Ovary (tissue), 9 donors: ENCODE measurements around the gene IFRD2. TPM values are rescaled to one million over a fixed set of nuclear protein-coding genes. Genes with fewer than 3 reads are reported as not detected.

Experiments
- DNase-seq, 5 donors: peaks; one replicate each; pipeline ENCODE4 v3.0.0-alpha.2; 2019 to 2020
- H3K27ac ChIP-seq, 2 donors: fragments of 200-600 bp; one replicate each; pipeline versions ENCODE4 v1.5.1 to v1.8.0; 2019 to 2022
- H3K27me3 ChIP-seq: fragments of 200-600 bp; one replicate; pipeline ENCODE4 v1.8.0; 2022
- H3K36me3 ChIP-seq: fragments of 200-600 bp; sonication (generic); one replicate; pipeline ENCODE4 v1.5.1; 2019
- H3K4me1 ChIP-seq: one replicate; pipeline ENCODE4 v1.8.1; 2013; ENCODE audit warnings: mild to moderate bottlenecking, moderate library complexity; ENCODE audit not compliant: insufficient read depth
- H3K4me3 ChIP-seq: fragments of 200-600 bp; sonication (generic); one replicate; pipeline ENCODE4 v1.5.1; 2017
- H3K9me3 ChIP-seq, 2 donors: fragments of 200-600 bp in 1 of 2; sonication (generic) in 1 of 2; one replicate each; pipeline versions ENCODE4 v1.5.1 to v1.8.1; 2013 to 2019; ENCODE audit warnings: mild to moderate bottlenecking in 1 of 2, moderate library complexity in 1 of 2
- CTCF ChIP-seq, 3 donors: fragments of 450-650 bp in 2 of 3; fragments of 200-600 bp in 1 of 3; IDR thresholded peaks; one replicate each; pipeline versions ENCODE4 v1.5.1 to v1.8.0; 2016 to 2022; ENCODE audit warnings: antibody characterized with exemption in 3 of 3, mild to moderate bottlenecking in 1 of 3
- EP300 ChIP-seq: sonication (generic); formaldehyde crosslinking; IDR thresholded peaks from one replicate; pipeline ENCODE4 v1.6.1; 2017; ENCODE audit warnings: antibody characterized with exemption
- POLR2A ChIP-seq: fragments of 450-650 bp; IDR thresholded peaks from one replicate; pipeline ENCODE4 v1.6.1; 2017; ENCODE audit warnings: antibody characterized with exemption, mild to moderate bottlenecking, moderate library complexity
- WGBS, 3 donors: extraction: QIAGEN DNeasy Blood & Tissue Kit in 1 of 3; methylation state at CpG; one replicate each; pipeline versions ENCODE4 v1.1.5 to v1.1.7; 2013 to 2017; 5-methylcytosine and 5-hydroxymethylcytosine counted together
- intact Hi-C, 4 donors: fragments of 100-400 bp; cut with DNase I; formaldehyde crosslinking; loops; one replicate each; pipeline versions ENCODE4 v1.11.0 to v1.15.1; 2022 to 2023
- polyA plus RNA-seq, 2 donors: library from polyadenylated mRNA; stranded (reverse); fragments of 200-250 nt in 1 of 2; fragments of 350-450 nt in 1 of 2; fragmentation: Illumina TruSeq in 1 of 2; extraction: RNeasy Lipid Tissue Mini Kit (QIAGEN cat#74804) in 1 of 2; gene quantifications; one replicate each; pipeline ENCODE4 v1.2.3, GENCODE V29; 2013 to 2014
- total RNA-seq, 7 donors: library from RNA; depleted of rRNA in 2 of 7; stranded (reverse); fragments of >200 nt in 2 of 7; fragmentation: NEBNext Ultra II Directional in 3 of 7; extraction: Animal tissue kit (Norgen Biotek cat#: 25700) in 3 of 7; gene quantifications; one replicate each; pipeline versions ENCODE4 v1.1.0 to v1.2.4, GENCODE V29; 2016 to 2023
- donor health status: DM: no; HTN: no; CAD: no; lungs with moderate emphysema.
- donor health status: DM: no; HTN: no; CAD: no.
- donor health status: Bipolar disorder and iron deficiency.
- donor health status: DM: yes; HTN: yes; CAD: no.
- donor health status: DM: no; HTN: no; CAD: no.
- donor health status: DM: yes; HTN: yes; CAD: no.

Gene IFRD2
- total and polyA plus RNA-seq, 9 donors: 14.5 to 76.9 (median 50.3) TPM

GRCh38 chr3:50239649-50240048, 52.6 kb downstream of the IFRD2 start:
- TF ChIP-seq EP300: no peak
- TF ChIP-seq POLR2A: no peak
- TF ChIP-seq CTCF (IDR thresholded peaks at IDR 0.05): no peak
- Histone ChIP-seq H3K9me3 (no peaks in the 10 kb centered on the region), H3K27me3 (no peaks in the 10 kb centered on the region), H3K4me3 (no peak overlapping the region), H3K27ac (no peak overlapping the region), H3K36me3 (no peaks in the 10 kb centered on the region), H3K4me1 (peaks cover 14% of the 10 kb centered on the region)
- no peak for DNase-seq
- 72 to 78% (median 73%) methylated on average over 4 of the region's 4 CpGs for WGBS, 3 donors
- intact Hi-C loops: no loop called here

GRCh38 chr3:50238549-50239026, 53.6 kb downstream of the IFRD2 start:
- H3K4me3 ChIP-seq: peak overlapping the region; percentile 69
- no peaks in the 10 kb centered on the region for H3K9me3 ChIP-seq
- TF ChIP-seq EP300 (no peak), POLR2A (no peak), CTCF (IDR thresholded peaks at IDR 0.05) (no peak)
- 59 to 68% (median 63%) methylated on average over 6 to 7 of the region's 7 CpGs for WGBS, 3 donors
- H3K27ac ChIP-seq: peak overlapping the region; percentile 71 to 80
- no peaks in the 10 kb centered on the region for H3K36me3 ChIP-seq
- intact Hi-C loops: no loop called here
- H3K4me1 ChIP-seq: peaks cover 14% of the 10 kb centered on the region
- H3K27me3 ChIP-seq: no peaks in the 10 kb centered on the region
- peak in 4 of 5 donors; percentile 66 to 68 (median 66) for DNase-seq

- peak; percentile 71 to 85 (median 74) for DNase-seq
- Histone ChIP-seq H3K4me1 (peaks cover 14% of the 10 kb centered on the region), H3K4me3 (peak overlapping the region; percentile 69), H3K9me3 (no peaks in the 10 kb centered on the region), H3K27ac (peak overlapping the region; percentile 71 to 80), H3K27me3 (no peaks in the 10 kb centered on the region), H3K36me3 (no peaks in the 10 kb centered on the region)
- 0 to 1% (median 0%) methylated on average over 28 to 31 of the region's 31 CpGs for WGBS, 3 donors
- TF ChIP-seq EP300: no peak
- TF ChIP-seq POLR2A: no peak
- no peak for TF ChIP-seq CTCF (IDR thresholded peaks at IDR 0.05)
- intact Hi-C loops: no loop called here
Measured at GRCh38 chr3:50237754-50238548, 54.3 kb downstream of the IFRD2 start.

Other genes starting within 250 kb of the IFRD2 start
- 100 to 1,000 TPM; 146 to 202 (median 165) TPM for gene RBM5, start 203.5 kb downstream of the IFRD2 start, total RNA-seq
- 100 to 1,000 TPM; 123 to 207 TPM for gene RBM5, start 203.5 kb downstream of the IFRD2 start, polyA plus RNA-seq
- 10 to 100 TPM in 2 of 7 donors, 1 to 10 TPM in 5; 1.9 to 31.5 (median 7.2) TPM for gene SEMA3F, start 137.1 kb downstream of the IFRD2 start, total RNA-seq
- gene SEMA3F, start 137.1 kb downstream of the IFRD2 start, polyA plus RNA-seq: 1 to 10 TPM; 3.5 to 8.3 TPM
- not detected for gene GNAT1, start 100.8 kb downstream of the IFRD2 start, total RNA-seq
- not detected for gene GNAT1, start 100.8 kb downstream of the IFRD2 start, polyA plus RNA-seq
- gene SLC38A3, start 87.2 kb downstream of the IFRD2 start, total RNA-seq: 10 to 100 TPM in 2 of 7 donors, 1 to 10 TPM in 5; 3.0 to 10.9 (median 8.3) TPM
- 1 to 10 TPM; 1.6 to 6.6 TPM for gene SLC38A3, start 87.2 kb downstream of the IFRD2 start, polyA plus RNA-seq
- gene GNAI2, start 56.2 kb downstream of the IFRD2 start, total RNA-seq: 100 to 1,000 TPM in 6 of 7 donors, 10 to 100 TPM in 1; 72.3 to 259 (median 212) TPM
- gene GNAI2, start 56.2 kb downstream of the IFRD2 start, polyA plus RNA-seq: 100 to 1,000 TPM; 189 to 309 TPM
- 100 to 1,000 TPM in 1 of 7 donors, 10 to 100 TPM in 6; 18.4 to 224 (median 51.9) TPM for gene SEMA3B, start 23.3 kb downstream of the IFRD2 start, total RNA-seq
- gene SEMA3B, start 23.3 kb downstream of the IFRD2 start, polyA plus RNA-seq: 10 to 100 TPM in 1 of 2 donors, 1 to 10 TPM in 1; 5.0 to 30.9 TPM
- 1 to 10 TPM in 2 of 7 donors, under 1 TPM in 3, not detected in 2; 0.42 to 1.4 (median 0.76) TPM for gene LSMEM2, start 13.3 kb downstream of the IFRD2 start, total RNA-seq
- gene LSMEM2, start 13.3 kb downstream of the IFRD2 start, polyA plus RNA-seq: 1 to 10 TPM in 1 of 2 donors, under 1 TPM in 1; 0.60 to 1.0 TPM
- 1 to 10 TPM in 6 of 7 donors, under 1 TPM in 1; 0.58 to 4.3 (median 2.0) TPM for gene HYAL3, start 7.0 kb upstream of the IFRD2 start, total RNA-seq
- gene HYAL3, start 7.0 kb upstream of the IFRD2 start, polyA plus RNA-seq: 1 to 10 TPM; 1.5 to 1.9 TPM
- 10 to 100 TPM in 6 of 7 donors, 1 to 10 TPM in 1; 9.7 to 15.7 (median 13.0) TPM for gene NAA80, start 7.0 kb upstream of the IFRD2 start, total RNA-seq
- gene NAA80, start 7.0 kb upstream of the IFRD2 start, polyA plus RNA-seq: 10 to 100 TPM in 1 of 2 donors, 1 to 10 TPM in 1; 2.6 to 11.2 TPM
- gene HYAL1, start 11.1 kb upstream of the IFRD2 start, total RNA-seq: 1 to 10 TPM; 1.8 to 9.3 (median 3.3) TPM
- 1 to 10 TPM; 3.6 to 4.4 TPM for gene HYAL1, start 11.1 kb upstream of the IFRD2 start, polyA plus RNA-seq
- gene HYAL2, start 30.3 kb upstream of the IFRD2 start, total RNA-seq: 10 to 100 TPM; 29.0 to 81.6 (median 41.2) TPM
- 10 to 100 TPM; 10.9 to 56.3 TPM for gene HYAL2, start 30.3 kb upstream of the IFRD2 start, polyA plus RNA-seq
- gene TUSC2, start 35.8 kb upstream of the IFRD2 start, total RNA-seq: 10 to 100 TPM; 19.4 to 26.4 (median 21.3) TPM
- gene TUSC2, start 35.8 kb upstream of the IFRD2 start, polyA plus RNA-seq: 10 to 100 TPM; 21.0 to 24.0 TPM
- gene RASSF1, start 48.4 kb upstream of the IFRD2 start, total RNA-seq: 10 to 100 TPM; 16.2 to 32.6 (median 25.5) TPM
- gene RASSF1, start 48.4 kb upstream of the IFRD2 start, polyA plus RNA-seq: 10 to 100 TPM; 12.5 to 27.4 TPM
- gene ZMYND10, start 53.3 kb upstream of the IFRD2 start, total RNA-seq: 10 to 100 TPM in 2 of 7 donors, 1 to 10 TPM in 5; 1.0 to 75.1 (median 3.4) TPM
- gene ZMYND10, start 53.3 kb upstream of the IFRD2 start, polyA plus RNA-seq: under 1 TPM; 0.50 to 0.81 TPM
- gene NPRL2, start 58.3 kb upstream of the IFRD2 start, total RNA-seq: 10 to 100 TPM; 19.4 to 26.3 (median 22.4) TPM
- gene NPRL2, start 58.3 kb upstream of the IFRD2 start, polyA plus RNA-seq: 10 to 100 TPM; 21.8 to 21.9 TPM
- 10 to 100 TPM in 3 of 7 donors, 1 to 10 TPM in 4; 8.0 to 17.1 (median 9.6) TPM for gene CYB561D2, start 58.4 kb upstream of the IFRD2 start, total RNA-seq
- 10 to 100 TPM in 1 of 2 donors, 1 to 10 TPM in 1; 4.5 to 10.8 TPM for gene CYB561D2, start 58.4 kb upstream of the IFRD2 start, polyA plus RNA-seq
- 10 to 100 TPM; 32.3 to 58.4 (median 36.9) TPM for gene TMEM115, start 67.1 kb upstream of the IFRD2 start, total RNA-seq
- gene TMEM115, start 67.1 kb upstream of the IFRD2 start, polyA plus RNA-seq: 10 to 100 TPM in 1 of 2 donors, 1 to 10 TPM in 1; 8.5 to 40.2 TPM
- 1 to 10 TPM in 6 of 7 donors, under 1 TPM in 1; 0.95 to 8.6 (median 4.2) TPM for gene CACNA2D2, start 211.2 kb upstream of the IFRD2 start, total RNA-seq
- gene CACNA2D2, start 211.2 kb upstream of the IFRD2 start, polyA plus RNA-seq: 1 to 10 TPM; 1.8 to 2.8 TPM